GM23338 (cell line): ENCODE measurements around the gene NR2C2. TPM values are rescaled to one million over a fixed set of nuclear protein-coding genes. Genes with fewer than 3 reads are reported as not detected.

Source experiments
- ATAC-seq: fragments of 200-7000 bp; cut with Tn5 transposase; 3 replicates; pipeline ENCODE4 v1.9.1; 2020
- DNase-seq: peaks from one replicate; pipeline ENCODE4 v3.0.0-alpha.2; 2015; ENCODE audit warnings: low spot score
- H2AFZ ChIP-seq: fragments of 200-600 bp; sonication (generic); 2 replicates; pipeline ENCODE4 v1.8.0; 2016; ENCODE audit warnings: antibody characterized with exemption, mild to moderate bottlenecking, moderate library complexity
- H3F3A ChIP-seq: fragments of 200-600 bp; sonication (generic); replicated peaks from 2 replicates; pipeline ENCODE4 v1.8.0; 2017; ENCODE audit warnings: antibody characterized with exemption, mixed run types, low read depth
- H3K27ac ChIP-seq: fragments of 200-600 bp; sonication (generic); 2 replicates; pipeline ENCODE4 v1.6.1; 2016; ENCODE audit warnings: low read depth
- H3K27me3 ChIP-seq: fragments of 200-600 bp; sonication (generic); 2 replicates; pipeline ENCODE4 v1.8.0; 2016; ENCODE audit warnings: mild to moderate bottlenecking, mixed run types, moderate library complexity; ENCODE audit not compliant: insufficient read depth
- H3K36me3 ChIP-seq: fragments of 200-600 bp; sonication (generic); 2 replicates; pipeline ENCODE4 v1.8.0; 2016; ENCODE audit warnings: mild to moderate bottlenecking; ENCODE audit not compliant: insufficient read depth
- H3K4me1 ChIP-seq: fragments of 200-600 bp; sonication (generic); 2 replicates; pipeline ENCODE4 v1.8.0; 2016; ENCODE audit warnings: mild to moderate bottlenecking, moderate library complexity; ENCODE audit not compliant: insufficient read depth
- H3K4me2 ChIP-seq: fragments of 200-600 bp; sonication (generic); 2 replicates; pipeline ENCODE4 v1.7.1; 2017; ENCODE audit warnings: mixed run types
- H3K4me3 ChIP-seq: fragments of 200-600 bp; sonication (generic); 2 replicates; pipeline ENCODE4 v1.6.1; 2016; ENCODE audit warnings: mixed run types
- H3K79me2 ChIP-seq: fragments of 200-600 bp; sonication (generic); replicated peaks from 2 replicates; pipeline ENCODE4 v1.8.0; 2017; ENCODE audit warnings: mild to moderate bottlenecking; ENCODE audit not compliant: insufficient read depth
- H3K9me2 ChIP-seq: fragments of 200-600 bp; sonication (generic); 2 replicates; pipeline ENCODE4 v1.8.0; 2017; ENCODE audit not compliant: insufficient read depth
- H4K20me1 ChIP-seq: fragments of 200-600 bp; sonication (generic); replicated peaks from 2 replicates; pipeline ENCODE4 v1.8.0; 2017; ENCODE audit warnings: mild to moderate bottlenecking; ENCODE audit not compliant: insufficient read depth
- H3K27ac Mint-ChIP-seq: 2 replicates; pipeline ENCODE4 v1.8.0; 2020; ENCODE audit warnings: inconsistent platforms, mild to moderate bottlenecking, moderate library complexity, mixed read lengths
- H3K27me3 Mint-ChIP-seq: 3 replicates; pipeline ENCODE4 v1.8.0; 2022; ENCODE audit warnings: low read depth, mild to moderate bottlenecking, moderate library complexity, mixed read lengths, inconsistent platforms; ENCODE audit not compliant: insufficient read depth, poor library complexity
- H3K36me3 Mint-ChIP-seq: 3 replicates; pipeline ENCODE4 v1.8.0; 2021; ENCODE audit warnings: low read depth, mild to moderate bottlenecking, inconsistent platforms, moderate library complexity, mixed read lengths
- H3K4me1 Mint-ChIP-seq: 3 replicates; pipeline ENCODE4 v1.8.0; 2020; ENCODE audit warnings: mild to moderate bottlenecking, inconsistent platforms, mixed read lengths
- H3K4me3 Mint-ChIP-seq: 3 replicates; pipeline ENCODE4 v1.8.0; 2021; ENCODE audit warnings: moderate library complexity, mild to moderate bottlenecking, inconsistent platforms, mixed read lengths
- H3K9me3 Mint-ChIP-seq: 3 replicates; pipeline ENCODE4 v1.8.0; 2020; ENCODE audit warnings: moderate library complexity, mild to moderate bottlenecking, inconsistent platforms, mixed read lengths
- JUNB ChIP-seq: IDR thresholded peaks from one replicate; pipeline ENCODE4 v1.6.1; 2016; ENCODE audit warnings: antibody characterized with exemption; ENCODE audit not compliant: unreplicated experiment
- POLR2AphosphoS5 ChIP-seq: IDR thresholded peaks from 2 replicates; pipeline ENCODE4 v1.6.1; 2016; ENCODE audit warnings: antibody characterized with exemption, low read depth
- STAT1 ChIP-seq: IDR thresholded peaks from one replicate; pipeline ENCODE4 v1.6.1; 2016; ENCODE audit warnings: antibody characterized with exemption; ENCODE audit not compliant: unreplicated experiment
- ZNF331 ChIP-seq: fragments of 250-450 bp; sonication (Bioruptor Pico); IDR thresholded peaks from 2 replicates; pipeline ENCODE4 v1.5.0; 2020; ENCODE audit warnings: low read depth, mild to moderate bottlenecking, moderate library complexity
- ZNF462 ChIP-seq: fragments of 250-450 bp; sonication (Bioruptor Pico); IDR thresholded peaks from 2 replicates; pipeline ENCODE4 v1.5.0; 2020; ENCODE audit warnings: mild to moderate bottlenecking, moderate library complexity
- polyA plus RNA-seq: library from polyadenylated mRNA; unstranded; fragments of >200 nt; fragmentation: Nextera tagmentation; extraction: Ambion mirVana; gene quantifications from 2 replicates; pipeline ENCODE4 v1.2.1, GENCODE V29; 2016
- total RNA-seq: library from RNA; depleted of rRNA; stranded (reverse); fragments of >200 nt; shearing (Covaris generic); gene quantifications from 2 replicates; pipeline ENCODE4 v1.2.3, GENCODE V29; 2014
- TF ChIP-seq, protein P1 (sequence below): IDR thresholded peaks from 2 replicates; pipeline ENCODE4 v1.6.1; 2016; ENCODE audit warnings: antibody characterized with exemption
- TF ChIP-seq, protein P2 (sequence below), 2 experiments: fragments of 200-600 bp in 1 of 2; sonication (generic) in 1 of 2; conservative IDR thresholded peaks; 2 replicates each; pipeline versions ENCODE4 v1.5.1 to v1.6.1; 2016 to 2017; ENCODE audit warnings: antibody characterized with exemption in 2 of 2, low read depth in 2 of 2, mild to moderate bottlenecking in 2 of 2, moderate library complexity in 1 of 2
- TF ChIP-seq, protein P3 (sequence below): IDR thresholded peaks from one replicate; pipeline ENCODE4 v1.6.1; 2018; ENCODE audit warnings: antibody characterized with exemption; ENCODE audit not compliant: unreplicated experiment

Gene NR2C2
- total and polyA plus RNA-seq, 2 experiments from 2014 or later = 12.0 to 57.2 TPM

DNA sequence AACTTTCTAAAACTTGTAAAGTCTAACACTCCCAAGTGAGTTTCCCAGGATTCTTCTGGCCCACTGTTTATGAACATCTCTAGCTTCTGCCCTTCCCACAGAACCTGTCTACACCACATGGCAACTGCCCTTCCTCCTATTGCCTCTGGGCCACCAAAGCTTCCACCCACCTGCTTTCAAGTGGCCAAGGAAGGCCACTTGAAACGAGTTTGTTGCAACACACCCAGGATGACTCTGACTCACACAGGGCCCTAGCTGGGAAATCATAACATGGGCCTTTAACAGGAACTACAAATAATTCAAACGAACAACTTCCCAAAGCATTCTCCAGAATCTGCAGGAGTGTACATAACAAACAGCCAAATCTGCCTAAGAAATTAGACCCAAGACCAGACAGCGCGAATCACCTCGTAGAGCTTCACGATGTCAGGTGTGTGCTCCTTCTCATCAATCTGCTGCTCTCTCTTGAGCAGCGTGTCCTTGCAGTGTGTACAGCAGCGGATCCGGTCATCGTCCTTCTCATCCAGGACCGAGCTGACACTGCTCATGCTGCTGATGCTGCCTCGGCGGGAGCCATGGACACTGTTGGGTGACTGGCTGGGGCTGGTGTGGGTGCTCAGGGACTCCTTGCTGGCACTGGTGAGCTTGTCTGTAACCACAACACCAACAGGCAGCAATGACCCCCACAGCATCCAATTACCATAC lies 134.7 kb downstream of the NR2C2 start (continued):
- TF ChIP-seq ZNF462 (no peak), POLR2AphosphoS5 (no peak), JUNB (no peak)
- TF ChIP-seq, protein P1, sequence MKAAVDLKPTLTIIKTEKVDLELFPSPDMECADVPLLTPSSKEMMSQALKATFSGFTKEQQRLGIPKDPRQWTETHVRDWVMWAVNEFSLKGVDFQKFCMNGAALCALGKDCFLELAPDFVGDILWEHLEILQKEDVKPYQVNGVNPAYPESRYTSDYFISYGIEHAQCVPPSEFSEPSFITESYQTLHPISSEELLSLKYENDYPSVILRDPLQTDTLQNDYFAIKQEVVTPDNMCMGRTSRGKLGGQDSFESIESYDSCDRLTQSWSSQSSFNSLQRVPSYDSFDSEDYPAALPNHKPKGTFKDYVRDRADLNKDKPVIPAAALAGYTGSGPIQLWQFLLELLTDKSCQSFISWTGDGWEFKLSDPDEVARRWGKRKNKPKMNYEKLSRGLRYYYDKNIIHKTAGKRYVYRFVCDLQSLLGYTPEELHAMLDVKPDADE = no peak

GRCh38 chr3:15083252-15083651 lies 135.9 kb downstream of the NR2C2 start:
- Histone ChIP-seq H3F3A (no peaks in the 10 kb centered on the region), H3K4me2 (no peak overlapping the region), H3K4me1 (no peaks in the 10 kb centered on the region), H3K27me3 (no peaks in the 10 kb centered on the region), H2AFZ (no peak overlapping the region), H3K4me3 (no peak overlapping the region), H3K27ac (no peak overlapping the region), H3K36me3 (peaks cover 19% of the 10 kb centered on the region; the same call in 1 of the 2 replicates), H3K9me2 (no peaks in the 10 kb centered on the region), H3K79me2 (no peaks in the 10 kb centered on the region), H4K20me1 (no peaks in the 10 kb centered on the region; the same call in 1 of the 2 replicates)
- no peak for ATAC-seq
- H3K27ac Mint-ChIP-seq = no peak overlapping the region
- H3K36me3 Mint-ChIP-seq = peaks cover 40% of the 10 kb centered on the region
- H3K27me3 Mint-ChIP-seq = no peaks in the 10 kb centered on the region
- no peaks in the 10 kb centered on the region for H3K4me1 Mint-ChIP-seq
- DNase-seq = no peak
- H3K9me3 Mint-ChIP-seq = no peaks in the 10 kb centered on the region
- H3K4me3 Mint-ChIP-seq = no peak overlapping the region
- no peak for TF ChIP-seq POLR2AphosphoS5
- TF ChIP-seq, protein P2, sequence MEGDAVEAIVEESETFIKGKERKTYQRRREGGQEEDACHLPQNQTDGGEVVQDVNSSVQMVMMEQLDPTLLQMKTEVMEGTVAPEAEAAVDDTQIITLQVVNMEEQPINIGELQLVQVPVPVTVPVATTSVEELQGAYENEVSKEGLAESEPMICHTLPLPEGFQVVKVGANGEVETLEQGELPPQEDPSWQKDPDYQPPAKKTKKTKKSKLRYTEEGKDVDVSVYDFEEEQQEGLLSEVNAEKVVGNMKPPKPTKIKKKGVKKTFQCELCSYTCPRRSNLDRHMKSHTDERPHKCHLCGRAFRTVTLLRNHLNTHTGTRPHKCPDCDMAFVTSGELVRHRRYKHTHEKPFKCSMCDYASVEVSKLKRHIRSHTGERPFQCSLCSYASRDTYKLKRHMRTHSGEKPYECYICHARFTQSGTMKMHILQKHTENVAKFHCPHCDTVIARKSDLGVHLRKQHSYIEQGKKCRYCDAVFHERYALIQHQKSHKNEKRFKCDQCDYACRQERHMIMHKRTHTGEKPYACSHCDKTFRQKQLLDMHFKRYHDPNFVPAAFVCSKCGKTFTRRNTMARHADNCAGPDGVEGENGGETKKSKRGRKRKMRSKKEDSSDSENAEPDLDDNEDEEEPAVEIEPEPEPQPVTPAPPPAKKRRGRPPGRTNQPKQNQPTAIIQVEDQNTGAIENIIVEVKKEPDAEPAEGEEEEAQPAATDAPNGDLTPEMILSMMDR (conservative IDR thresholded peaks at IDR 0.05; ENCODE audit: low read depth in 2 of 2) = no peak
- TF ChIP-seq, protein P3, sequence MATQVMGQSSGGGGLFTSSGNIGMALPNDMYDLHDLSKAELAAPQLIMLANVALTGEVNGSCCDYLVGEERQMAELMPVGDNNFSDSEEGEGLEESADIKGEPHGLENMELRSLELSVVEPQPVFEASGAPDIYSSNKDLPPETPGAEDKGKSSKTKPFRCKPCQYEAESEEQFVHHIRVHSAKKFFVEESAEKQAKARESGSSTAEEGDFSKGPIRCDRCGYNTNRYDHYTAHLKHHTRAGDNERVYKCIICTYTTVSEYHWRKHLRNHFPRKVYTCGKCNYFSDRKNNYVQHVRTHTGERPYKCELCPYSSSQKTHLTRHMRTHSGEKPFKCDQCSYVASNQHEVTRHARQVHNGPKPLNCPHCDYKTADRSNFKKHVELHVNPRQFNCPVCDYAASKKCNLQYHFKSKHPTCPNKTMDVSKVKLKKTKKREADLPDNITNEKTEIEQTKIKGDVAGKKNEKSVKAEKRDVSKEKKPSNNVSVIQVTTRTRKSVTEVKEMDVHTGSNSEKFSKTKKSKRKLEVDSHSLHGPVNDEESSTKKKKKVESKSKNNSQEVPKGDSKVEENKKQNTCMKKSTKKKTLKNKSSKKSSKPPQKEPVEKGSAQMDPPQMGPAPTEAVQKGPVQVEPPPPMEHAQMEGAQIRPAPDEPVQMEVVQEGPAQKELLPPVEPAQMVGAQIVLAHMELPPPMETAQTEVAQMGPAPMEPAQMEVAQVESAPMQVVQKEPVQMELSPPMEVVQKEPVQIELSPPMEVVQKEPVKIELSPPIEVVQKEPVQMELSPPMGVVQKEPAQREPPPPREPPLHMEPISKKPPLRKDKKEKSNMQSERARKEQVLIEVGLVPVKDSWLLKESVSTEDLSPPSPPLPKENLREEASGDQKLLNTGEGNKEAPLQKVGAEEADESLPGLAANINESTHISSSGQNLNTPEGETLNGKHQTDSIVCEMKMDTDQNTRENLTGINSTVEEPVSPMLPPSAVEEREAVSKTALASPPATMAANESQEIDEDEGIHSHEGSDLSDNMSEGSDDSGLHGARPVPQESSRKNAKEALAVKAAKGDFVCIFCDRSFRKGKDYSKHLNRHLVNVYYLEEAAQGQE = no peak
- no peak for TF ChIP-seq STAT1
- TF ChIP-seq ZNF331 = no peak
